ENCODE results near the gene SPESP1. TPM values are rescaled to one million over a fixed set of nuclear protein-coding genes. Genes with fewer than 3 reads are reported as not detected.

Gene SPESP1
- total RNA-seq, 1 experiment from 2014 or later = not detected

- POLR2A ChIA-PET = interaction anchor here (0.6 kb wide), 1 partner anchor 733 kb away, joined by 3 read pairs; no protein-coding TSS in a partner anchor
- Histone ChIP-seq H3K36me3 (ENCODE audit: control insufficient read depth, insufficient read depth, low read length) (no peaks in the 10 kb centered on the region), H3K27ac (ENCODE audit: low read length) (no peak overlapping the region), H3K4me1 (ENCODE audit: control insufficient read depth, insufficient read depth, low read length) (no peaks in the 10 kb centered on the region), H3K9me3 (ENCODE audit: control insufficient read depth, insufficient read depth, low read depth, low read length) (no peaks in the 10 kb centered on the region), H3K27me3 (ENCODE audit: control insufficient read depth, insufficient read depth, low read length) (peaks cover 3% of the 10 kb centered on the region), H3K4me3 (ENCODE audit: low read depth in 2 of 2, low read length in 2 of 2) (no peak overlapping the region)
- TF ChIP-seq REST (IDR thresholded peaks at IDR 0.05; ENCODE audit: insufficient read depth in 1 of 2, low read depth in 2 of 2, low read length in 1 of 2) (no peak), CTCF (IDR thresholded peaks at IDR 0.05) (no peak), SIN3A (IDR thresholded peaks at IDR 0.05; ENCODE audit: borderline replicate concordance, insufficient read depth, low read depth, low read length) (no peak), TCF7L2 (IDR thresholded peaks at IDR 0.05; ENCODE audit: low read depth, low read length) (no peak), POLR2AphosphoS5 (IDR thresholded peaks at IDR 0.05; ENCODE audit: low read depth, low read length) (no peak)
- CTCF ChIA-PET = no interaction called here
- no TSS peak for BruUV-seq (replicated peaks)
- ATAC-seq (no peak), DNase-seq (ENCODE audit: low read depth, low spot score) (no peak)
- intact Hi-C loops (cut with micrococcal nuclease; ENCODE audit: unreplicated experiment) = no loop called here
- in situ Hi-C loops (cut with HindIII; ENCODE audit: low pct_unique_long_range_greater_than_20kb, low sequenced_read_pairs) = no loop called here
These were observed 53.7 kb downstream of the SPESP1 start for GRCh38 chr15:68983961-68984481.

GRCh38 chr15:68984586-68984985, 54.3 kb downstream of the SPESP1 start:
- POLR2A ChIA-PET = interaction anchor here (0.5 kb wide), 1 partner anchor 106 kb away, joined by 3 read pairs; no protein-coding TSS in a partner anchor

More at GRCh38 chr15:68984586-68984985, 54.3 kb downstream of the SPESP1 start:
- DNase-seq (ENCODE audit: low read depth, low spot score) (no peak), ATAC-seq (no peak)
- H3K36me3 ChIP-seq (ENCODE audit: control insufficient read depth, insufficient read depth, low read length) = no peaks in the 10 kb centered on the region
- BruUV-seq (replicated peaks) = no TSS peak
- in situ Hi-C loops (cut with HindIII; ENCODE audit: low pct_unique_long_range_greater_than_20kb, low sequenced_read_pairs) (no loop called here), intact Hi-C loops (cut with micrococcal nuclease; ENCODE audit: unreplicated experiment) (no loop called here)
- no peak overlapping the region for H3K4me3 ChIP-seq (ENCODE audit: low read depth in 2 of 2, low read length in 2 of 2)
- TF ChIP-seq POLR2AphosphoS5 (IDR thresholded peaks at IDR 0.05; ENCODE audit: low read depth, low read length) (no peak), REST (IDR thresholded peaks at IDR 0.05; ENCODE audit: insufficient read depth in 1 of 2, low read depth in 2 of 2, low read length in 1 of 2) (no peak), TCF7L2 (IDR thresholded peaks at IDR 0.05; ENCODE audit: low read depth, low read length) (no peak)
- peaks cover 3% of the 10 kb centered on the region for H3K27me3 ChIP-seq (ENCODE audit: control insufficient read depth, insufficient read depth, low read length)
- H3K27ac ChIP-seq (ENCODE audit: low read length) = no peak overlapping the region
- no peaks in the 10 kb centered on the region for H3K4me1 ChIP-seq (ENCODE audit: control insufficient read depth, insufficient read depth, low read length)
- no peaks in the 10 kb centered on the region for H3K9me3 ChIP-seq (ENCODE audit: control insufficient read depth, insufficient read depth, low read depth, low read length)
- CTCF ChIA-PET = no interaction called here
